Gastrocnemius medialis (tissue), 4 donors: ENCODE results near the gene GTF2H3.

ENCODE experiments used
- POLR2A ChIP-seq, 2 donors: fragments of 450-650 bp; IDR thresholded peaks; one replicate each; pipeline ENCODE4 v1.6.1; 2017; ENCODE audit warnings: antibody characterized with exemption in 2 of 2, mild to moderate bottlenecking in 2 of 2, moderate library complexity in 2 of 2
- TF ChIP-seq, protein P1 (sequence below), 5 experiments: fragments of 450-650 bp in 3 of 5; fragments of 200-600 bp in 2 of 5; sonication (generic) in 2 of 5; IDR thresholded peaks in 4 of 5; conservative IDR thresholded peaks in 1 of 5; 1 replicate in 4 of 5; 2 replicates in 1 of 5; pipeline ENCODE4 v1.5.1; 2016 to 2019; ENCODE audit warnings: antibody characterized with exemption in 5 of 5, mild to moderate bottlenecking in 3 of 5, moderate library complexity in 3 of 5

DNA sequence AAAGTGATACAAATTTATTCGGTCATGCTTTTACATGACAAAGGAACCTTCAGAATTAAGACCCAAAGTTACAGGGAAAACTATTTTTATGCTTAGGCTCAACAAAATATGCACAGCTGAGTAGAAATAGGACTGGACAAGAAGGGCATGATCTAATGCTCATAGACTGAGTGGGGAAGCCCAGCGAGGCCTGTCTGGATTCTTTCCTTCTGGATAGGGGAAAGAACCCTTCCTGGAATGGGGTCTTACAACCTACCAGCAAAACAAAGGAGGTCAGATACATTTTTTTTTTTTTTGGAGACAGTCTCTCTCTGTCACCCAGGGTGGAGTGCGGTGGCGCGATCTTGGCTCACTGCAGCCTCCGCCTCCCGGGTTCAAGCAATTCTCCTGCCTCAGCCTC, 33.9 kb upstream of the GTF2H3 start:
- TF ChIP-seq, protein P1, sequence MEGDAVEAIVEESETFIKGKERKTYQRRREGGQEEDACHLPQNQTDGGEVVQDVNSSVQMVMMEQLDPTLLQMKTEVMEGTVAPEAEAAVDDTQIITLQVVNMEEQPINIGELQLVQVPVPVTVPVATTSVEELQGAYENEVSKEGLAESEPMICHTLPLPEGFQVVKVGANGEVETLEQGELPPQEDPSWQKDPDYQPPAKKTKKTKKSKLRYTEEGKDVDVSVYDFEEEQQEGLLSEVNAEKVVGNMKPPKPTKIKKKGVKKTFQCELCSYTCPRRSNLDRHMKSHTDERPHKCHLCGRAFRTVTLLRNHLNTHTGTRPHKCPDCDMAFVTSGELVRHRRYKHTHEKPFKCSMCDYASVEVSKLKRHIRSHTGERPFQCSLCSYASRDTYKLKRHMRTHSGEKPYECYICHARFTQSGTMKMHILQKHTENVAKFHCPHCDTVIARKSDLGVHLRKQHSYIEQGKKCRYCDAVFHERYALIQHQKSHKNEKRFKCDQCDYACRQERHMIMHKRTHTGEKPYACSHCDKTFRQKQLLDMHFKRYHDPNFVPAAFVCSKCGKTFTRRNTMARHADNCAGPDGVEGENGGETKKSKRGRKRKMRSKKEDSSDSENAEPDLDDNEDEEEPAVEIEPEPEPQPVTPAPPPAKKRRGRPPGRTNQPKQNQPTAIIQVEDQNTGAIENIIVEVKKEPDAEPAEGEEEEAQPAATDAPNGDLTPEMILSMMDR (IDR thresholded peaks at IDR 0.05 in 4 of 5, conservative IDR thresholded peaks at IDR 0.05 in 1 of 5): no peak
- no peak for TF ChIP-seq POLR2A (IDR thresholded peaks at IDR 0.05)
